Stimulated activated CD4-positive, alpha-beta T cell treated with anti-CD3 and anti-CD28 coated beads, Interleukin-4, amount 100 ng/mL, for 24 hours (primary cell): ENCODE results near the gene NHSL2.
"Not testable (repeated sequence)": the region's sequence is repeated elsewhere in the genome, so short reads cannot be mapped to it uniquely, and the experiment has no call there.

Experiments used
- DNase-seq: peaks from one replicate; pipeline ENCODE4 v3.0.0-alpha.2; 2020

The NHSL2 gene

GRCh38 chrX:71910643-71910985 is at the start of gene NHSL2:
TSS of gene NHSL2 (plus strand) at chrX:71910845.
- DNase-seq = peak; percentile 32

GRCh38 chrX:71867680-71868079 is 43.0 kb upstream of the NHSL2 start:
- DNase-seq = no peak

- not testable (repeated sequence) for DNase-seq
These were observed 41.1 kb upstream of the NHSL2 start for GRCh38 chrX:71869566-71869965.

- no peak for DNase-seq
These were observed 40.2 kb upstream of the NHSL2 start for GRCh38 chrX:71870208-71871098.

DNA sequence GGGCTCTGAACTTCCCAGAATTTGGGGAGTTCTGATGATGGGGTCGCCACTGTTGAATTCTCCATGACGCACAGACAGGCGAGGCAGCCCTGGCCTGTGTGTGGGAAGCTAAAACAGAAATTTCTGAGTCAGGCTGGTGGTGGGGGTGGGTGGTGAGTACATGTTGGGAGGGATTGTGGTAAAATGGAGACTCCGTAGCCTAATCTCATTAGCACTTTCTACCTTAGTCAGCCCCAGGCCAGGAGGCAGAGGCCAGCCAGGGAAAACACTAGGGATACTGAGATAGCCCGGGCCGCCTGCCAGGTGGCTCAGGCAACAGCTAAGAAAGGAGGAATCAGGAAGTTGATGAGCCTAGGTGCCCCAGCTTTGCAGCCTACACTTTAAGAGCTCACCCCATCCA is 39.3 kb upstream of the NHSL2 start:
- peak; percentile 25 for DNase-seq

GRCh38 chrX:71872542-71873458 is 37.8 kb upstream of the NHSL2 start:
- DNase-seq = no peak

- DNase-seq = no peak
These were observed 37.2 kb upstream of the NHSL2 start for GRCh38 chrX:71873459-71873833.

GRCh38 chrX:71876841-71877240 is 33.8 kb upstream of the NHSL2 start:
- not testable (repeated sequence) for DNase-seq

DNA sequence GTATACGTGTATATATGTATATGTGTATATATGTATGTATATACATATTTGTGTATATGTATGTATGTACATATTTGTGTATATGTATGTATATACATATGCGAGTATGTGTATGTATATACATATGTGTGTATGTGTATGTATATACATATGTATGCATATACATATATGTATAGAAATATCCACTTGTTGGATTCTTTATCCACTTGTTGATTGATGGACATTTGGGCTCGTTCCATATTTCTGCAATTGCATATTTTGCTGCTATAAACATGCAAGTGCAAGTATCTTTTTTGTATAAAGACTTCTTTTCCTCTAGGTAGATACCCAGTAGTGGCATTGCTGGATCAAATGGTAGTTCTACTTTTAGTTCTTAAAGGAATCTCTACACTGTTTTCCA is 25.5 kb upstream of the NHSL2 start:
- no peak for DNase-seq

- no peak for DNase-seq
These were observed 15.0 kb upstream of the NHSL2 start for GRCh38 chrX:71895607-71896006.

- no peak for DNase-seq
These were observed 4.5 kb upstream of the NHSL2 start for GRCh38 chrX:71906144-71906543.

DNA sequence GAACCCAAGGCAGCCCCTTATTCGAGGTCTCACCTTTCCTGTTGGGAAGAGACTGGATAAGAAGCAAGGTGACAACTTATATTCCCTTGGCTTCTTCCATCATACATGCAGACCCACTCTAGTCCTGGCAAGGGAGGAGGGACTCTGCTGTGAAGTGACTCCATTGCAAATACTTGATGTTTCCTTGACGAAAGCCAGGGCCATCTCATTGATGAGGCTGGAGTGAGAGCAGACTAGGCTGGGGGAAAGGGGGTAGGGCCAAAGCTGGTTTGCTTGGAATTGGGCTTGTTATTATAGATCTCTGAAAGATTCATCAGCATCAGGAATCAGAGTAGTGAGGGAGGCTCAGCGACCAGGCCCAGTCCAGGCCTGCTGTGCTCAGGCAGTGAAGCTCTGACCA is 2.3 kb upstream of the NHSL2 start:
- DNase-seq = no peak

DNA sequence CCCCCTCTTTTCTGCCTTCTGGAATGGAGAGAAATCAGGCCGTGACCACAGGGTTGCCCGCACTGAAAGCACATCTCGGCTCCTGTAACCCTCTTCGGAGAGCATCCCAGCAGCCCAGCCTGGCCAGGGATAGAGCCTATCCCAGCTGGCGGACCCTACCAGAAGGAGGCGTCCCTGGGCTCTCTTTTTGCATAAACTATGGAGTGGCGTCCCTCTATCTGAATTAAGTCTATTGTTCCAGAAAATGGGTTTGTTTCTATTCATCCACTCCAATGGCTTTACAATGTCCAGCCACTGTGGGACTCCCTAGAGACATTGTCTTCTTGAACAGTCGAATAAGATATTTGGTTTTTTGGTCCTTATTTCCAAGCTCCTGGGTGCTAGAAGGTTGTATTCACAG is 689 bp upstream of the NHSL2 start:
- no peak for DNase-seq

DNA sequence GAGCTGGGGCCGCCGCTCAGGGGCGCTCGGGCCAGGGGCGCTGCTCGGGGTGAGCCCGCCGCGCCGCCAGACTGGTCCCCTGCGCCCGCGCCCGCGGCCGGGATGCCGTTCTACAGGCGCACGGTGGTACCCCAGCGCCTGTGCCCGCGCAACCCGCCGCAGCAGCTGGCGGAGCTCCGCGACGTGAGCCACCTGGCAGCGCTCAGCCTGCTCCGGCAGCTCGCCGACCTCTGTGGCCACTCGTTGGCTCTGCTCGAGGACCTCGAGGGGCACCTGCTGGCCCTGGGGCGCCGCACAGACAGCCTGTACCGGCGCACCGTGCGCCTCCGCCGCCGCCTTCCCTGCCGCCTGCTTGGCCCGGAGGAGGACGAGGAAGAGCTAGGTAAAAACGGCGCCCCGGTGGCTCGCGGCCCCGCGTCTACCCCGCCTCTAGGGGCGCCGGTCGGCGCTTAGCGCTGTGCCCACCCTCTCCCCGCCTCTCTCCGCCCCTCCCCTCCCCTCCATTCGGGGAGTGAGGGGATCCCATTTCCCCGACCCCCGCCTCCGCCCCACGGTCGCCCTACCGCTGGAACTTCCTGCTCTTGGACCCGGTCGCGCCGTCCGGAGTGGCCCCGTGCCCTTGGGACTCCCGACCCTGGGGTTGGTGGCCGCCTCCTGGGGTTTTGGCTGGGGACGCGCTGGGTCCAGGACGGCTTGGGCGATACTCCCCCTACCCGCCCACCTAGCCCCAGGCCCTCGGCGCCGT is 513 bp downstream of the NHSL2 start:
- peak; percentile 10 for DNase-seq

DNA sequence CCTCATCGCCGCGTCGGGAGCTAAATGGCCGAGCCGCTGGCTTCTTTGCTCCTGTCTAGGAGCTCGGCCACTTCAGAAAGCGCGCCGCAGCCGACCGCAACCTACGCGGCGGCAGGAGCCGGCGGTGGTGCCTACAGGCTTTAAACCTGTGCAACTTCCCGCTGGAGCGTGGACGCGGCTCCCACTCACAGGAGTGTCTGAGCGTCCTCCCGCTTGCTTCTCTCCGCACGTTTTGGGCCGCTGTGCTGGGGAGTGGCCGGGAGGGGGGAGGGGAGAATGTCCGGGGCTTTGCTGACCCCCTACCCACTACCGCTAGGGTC is 1.0 kb downstream of the NHSL2 start:
- no peak for DNase-seq

GRCh38 chrX:71912156-71912555 is 1.5 kb downstream of the NHSL2 start:
- no peak for DNase-seq

DNA sequence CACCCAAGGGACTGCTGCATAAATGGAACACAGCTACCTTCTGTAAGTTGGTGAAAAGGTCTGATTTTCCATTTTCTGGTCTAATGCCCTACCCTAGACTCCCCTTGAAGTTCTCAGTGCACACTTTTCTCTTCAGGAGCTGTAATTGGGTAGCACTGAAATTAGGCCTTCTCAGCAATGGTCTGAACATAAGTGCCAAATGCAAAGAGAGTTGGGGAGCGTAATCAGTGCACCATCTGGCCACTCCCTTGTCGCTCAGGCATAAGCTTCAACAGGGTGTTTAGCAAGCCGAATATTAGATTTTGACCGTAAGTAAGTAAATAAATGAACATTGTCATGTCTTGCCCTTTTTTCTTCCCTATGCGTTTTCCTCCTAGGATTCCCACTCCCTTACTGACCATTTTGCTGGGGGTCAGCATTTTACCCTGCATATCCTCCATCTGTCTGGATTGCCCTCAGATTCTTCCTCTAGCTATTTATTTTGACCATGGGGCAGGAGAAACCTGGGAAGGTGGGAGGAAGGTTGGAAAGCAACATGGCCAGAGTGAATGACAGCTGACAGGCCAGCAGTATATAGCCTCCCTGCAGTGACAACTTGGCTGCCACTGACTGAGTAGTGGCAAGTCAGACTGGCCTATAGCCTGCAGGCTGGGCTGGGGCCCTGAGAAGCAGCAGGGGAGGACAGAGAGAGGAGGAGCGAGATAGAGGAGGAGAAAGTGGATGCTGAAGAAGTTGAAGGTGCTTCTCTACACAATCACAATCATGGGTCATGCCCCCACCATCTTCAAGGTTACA is 2.7 kb downstream of the NHSL2 start:
- no peak for DNase-seq

GRCh38 chrX:71917621-71918343 is 7.1 kb downstream of the NHSL2 start:
- DNase-seq = no peak

- DNase-seq = no peak
These were observed 8.8 kb downstream of the NHSL2 start for GRCh38 chrX:71919431-71919830.

GRCh38 chrX:71919886-71920285 is 9.2 kb downstream of the NHSL2 start:
- no peak for DNase-seq

DNA sequence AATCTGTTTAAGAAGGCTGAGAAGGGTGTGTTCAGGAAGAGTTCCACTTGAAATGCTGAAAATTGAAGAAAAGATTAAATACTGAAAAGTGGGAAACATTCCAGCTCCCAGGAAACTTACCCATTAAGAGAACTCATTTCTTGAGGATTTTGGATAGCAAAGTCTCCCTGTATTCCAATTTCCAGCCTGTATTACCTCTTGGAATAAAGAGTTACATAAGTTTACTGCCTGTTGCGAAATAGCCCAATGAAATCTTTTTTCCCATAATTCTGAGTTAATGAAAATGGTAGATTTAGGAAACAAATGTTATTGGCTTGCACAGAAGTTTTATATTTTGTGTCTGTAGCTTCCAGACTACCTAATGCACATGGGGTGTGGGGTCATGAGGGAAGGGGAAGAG is 12.0 kb downstream of the NHSL2 start:
- no peak for DNase-seq

DNA sequence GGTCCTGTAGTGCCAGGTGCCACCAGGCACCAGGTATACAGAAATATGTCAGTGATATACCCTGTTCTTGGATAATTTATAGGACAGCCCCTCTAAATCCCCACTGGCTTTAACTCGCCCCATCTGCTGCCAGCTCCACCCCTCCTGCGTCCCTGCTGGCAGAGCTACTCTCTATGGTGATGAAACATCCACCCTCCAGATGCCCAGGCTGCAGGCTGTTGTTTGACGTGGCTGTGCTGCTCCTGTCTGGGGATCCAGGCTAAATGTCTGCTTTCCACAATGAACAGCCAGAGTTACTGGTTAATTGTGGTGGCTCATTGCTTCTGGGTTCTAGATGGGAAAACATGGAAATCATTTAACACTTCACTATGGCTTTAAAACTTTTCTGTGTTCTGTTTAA is 12.9 kb downstream of the NHSL2 start:
- DNase-seq = no peak
